NCI-H2196 treated with DMSO at 0.1 percent for 48 hours (cell line): ENCODE data around the gene TRMT1L.
"Not testable (repeated sequence)": the region's sequence is repeated elsewhere in the genome, so short reads cannot be mapped to it uniquely, and the experiment has no call there.

ENCODE experiments used
- DNase-seq: peaks from one replicate; lab custom pipeline; 2025; ENCODE audit not compliant: unreplicated experiment; lab: John Stamatoyannopoulos, UW

Gene TRMT1L

GRCh38 chr1:185156854-185157598 is at the start of gene TRMT1L, which contains the start of gene SWT1:
Gene TRMT1L (minus strand): TSS chr1:185156953. CDS start chr1:185156712, 241 bp downstream.
Gene SWT1 (plus strand): TSS chr1:185157167. CDS start chr1:185160842, 3,675 bp downstream.
- DNase-seq = peak; percentile 98

GRCh38 chr1:185200889-185201288 is 44.1 kb upstream of the TRMT1L start:
- no peak for DNase-seq

- DNase-seq = not testable (repeated sequence)
These were observed 42.0 kb upstream of the TRMT1L start for GRCh38 chr1:185198712-185199111.

GRCh38 chr1:185193756-185194155 is 37.0 kb upstream of the TRMT1L start:
- no peak for DNase-seq

- DNase-seq = no peak
These were observed 13.6 kb upstream of the TRMT1L start for GRCh38 chr1:185170291-185170848.

- no peak for DNase-seq
These were observed 9.4 kb upstream of the TRMT1L start for GRCh38 chr1:185166106-185166505.

- no peak for DNase-seq
These were observed 5.7 kb upstream of the TRMT1L start for GRCh38 chr1:185162491-185162890.

GRCh38 chr1:185159966-185160365 is 3.2 kb upstream of the TRMT1L start:
- no peak for DNase-seq

GRCh38 chr1:185158800-185159199 is 2.0 kb upstream of the TRMT1L start:
- DNase-seq = no peak

GRCh38 chr1:185157599-185158412 is 1.1 kb upstream of the TRMT1L start:
- no peak for DNase-seq

GRCh38 chr1:185156288-185156853 is 382 bp downstream of the TRMT1L start:
- peak; percentile 58 for DNase-seq

- no peak for DNase-seq
These were observed 1.0 kb downstream of the TRMT1L start for GRCh38 chr1:185155600-185156287.

GRCh38 chr1:185154912-185155513 is 1.7 kb downstream of the TRMT1L start:
- DNase-seq = no peak

- DNase-seq = no peak
These were observed 4.5 kb downstream of the TRMT1L start for GRCh38 chr1:185152187-185152767.

- DNase-seq = no peak
These were observed 5.5 kb downstream of the TRMT1L start for GRCh38 chr1:185151215-185151614.

- no peak for DNase-seq
These were observed 12.5 kb downstream of the TRMT1L start for GRCh38 chr1:185144233-185144632.

- peak; percentile 46 for DNase-seq
These were observed 17.5 kb downstream of the TRMT1L start for GRCh38 chr1:185139246-185139645.

GRCh38 chr1:185137896-185138545 is 18.7 kb downstream of the TRMT1L start:
- DNase-seq = no peak

- no peak for DNase-seq
These were observed 24.2 kb downstream of the TRMT1L start for GRCh38 chr1:185132534-185132933.

GRCh38 chr1:185129708-185130107 is 27.0 kb downstream of the TRMT1L start:
- DNase-seq = no peak
